ENCODE results near the gene SLC28A1.

Gene SLC28A1

DNA sequence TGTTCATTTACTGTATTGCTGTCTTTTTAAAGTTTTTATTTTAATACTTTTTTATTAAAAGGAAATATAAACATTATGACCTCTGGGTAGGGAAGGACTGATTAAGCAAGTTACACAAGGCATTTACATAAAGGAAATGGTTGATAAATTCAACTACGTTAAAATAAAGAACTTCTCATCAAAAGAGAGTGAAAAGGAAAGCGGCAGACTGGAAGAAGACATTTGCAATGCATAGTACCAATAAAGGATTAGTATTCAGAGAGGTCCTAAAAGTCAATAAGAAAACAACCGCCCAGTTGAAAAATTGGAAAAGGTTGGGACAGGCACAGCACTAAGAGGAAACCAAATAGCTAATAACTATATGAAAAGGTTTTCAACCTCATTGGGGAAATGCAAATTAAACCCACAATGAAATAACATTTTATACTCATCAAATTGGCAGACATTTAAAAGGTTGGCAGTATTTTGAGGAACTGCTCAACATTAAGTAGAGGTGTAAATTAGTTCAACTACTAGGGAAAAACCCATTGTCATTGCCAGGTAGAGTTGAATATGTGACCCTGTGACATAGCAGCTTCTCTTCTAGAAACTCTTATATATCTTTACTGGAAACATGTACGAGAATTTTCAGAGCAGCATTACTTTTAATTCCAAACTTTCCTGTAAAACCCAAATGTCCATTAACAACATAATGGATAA is 106.7 kb downstream of the SLC28A1 start:
- H3K4me1 Mint-ChIP-seq = peaks cover 75% of the 10 kb centered on the region
- H3K4me3 Mint-ChIP-seq = peak overlapping the region; percentile 34
- no peaks in the 10 kb centered on the region for H3K9me3 Mint-ChIP-seq
- no peaks in the 10 kb centered on the region for H3K27me3 Mint-ChIP-seq
- H3K36me3 Mint-ChIP-seq = no peaks in the 10 kb centered on the region
- H3K27ac Mint-ChIP-seq = peak overlapping the region; percentile 89

GRCh38 chr15:84992157-84992944 is 107.9 kb downstream of the SLC28A1 start:
- H3K27ac Mint-ChIP-seq = peak overlapping the region; percentile 92
- H3K4me3 Mint-ChIP-seq = peak overlapping the region; percentile 75
- H3K9me3 Mint-ChIP-seq = no peaks in the 10 kb centered on the region
- H3K27me3 Mint-ChIP-seq = no peaks in the 10 kb centered on the region
- H3K36me3 Mint-ChIP-seq = no peaks in the 10 kb centered on the region
- H3K4me1 Mint-ChIP-seq = peaks cover 64% of the 10 kb centered on the region

All from activated naive CD4-positive, alpha-beta T cell treated with anti-CD3 and anti-CD28 coated beads, Interleukin-2, amount 50 U/mL, for 24 hours (primary cell).